ENCODE data around the gene INPP5K. TPM values are rescaled to one million over a fixed set of nuclear protein-coding genes. Genes with fewer than 3 reads are reported as not detected.

INPP5K gene
- total RNA-seq, 2 experiments from 2014 or later: 199 to 207 TPM

- H3K27ac Mint-ChIP-seq: no peak overlapping the region
- ATAC-seq (ENCODE audit: poor library complexity): no peak
These were observed 34.7 kb downstream of the INPP5K start for GRCh38 chr17:1481736-1482135.

DNA sequence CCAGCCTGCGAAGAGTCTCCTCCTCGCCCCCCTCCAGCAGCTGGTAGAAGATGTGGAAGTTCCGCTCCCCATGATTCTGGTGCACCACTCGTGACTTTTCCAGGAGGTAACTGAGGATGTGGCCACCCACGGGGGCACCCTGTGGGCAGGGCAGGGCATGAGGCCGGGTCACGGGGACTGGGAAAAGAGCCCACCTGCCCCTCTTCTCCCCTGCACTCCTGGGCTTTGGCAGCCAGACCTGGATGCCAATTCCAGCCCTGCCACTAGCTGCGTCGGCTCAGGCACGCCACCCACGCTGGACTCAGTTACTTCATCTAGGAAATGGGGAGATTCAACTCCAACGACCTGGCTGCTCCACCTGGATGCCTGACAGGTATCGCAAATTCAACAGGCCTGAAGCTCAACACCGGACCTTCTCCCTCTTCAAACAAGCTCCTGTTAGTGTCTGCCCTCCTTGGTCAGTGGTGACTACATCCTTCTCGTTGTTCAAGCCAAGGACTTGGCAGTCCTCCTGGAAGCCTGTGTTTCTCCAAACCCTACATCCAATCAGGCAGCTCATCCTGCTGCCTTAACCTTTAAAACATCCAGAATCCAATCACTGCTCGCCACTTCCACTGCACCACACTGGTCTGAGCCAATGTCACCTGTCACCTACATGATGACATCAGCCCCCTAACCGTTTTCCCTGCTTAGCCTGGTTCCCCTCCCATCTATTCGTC is 35.5 kb downstream of the INPP5K start:
- Histone ChIP-seq H3K27me3 (ENCODE audit: control insufficient read depth in 1 of 2, insufficient read depth in 2 of 2, low read length in 2 of 2) (no peaks in the 10 kb centered on the region), H3K9me3 (ENCODE audit: control insufficient read depth in 1 of 2, insufficient read depth in 1 of 2, low read length in 2 of 2) (no peaks in the 10 kb centered on the region), H3K4me3 (ENCODE audit: low read length) (no peak overlapping the region), H3K27ac (ENCODE audit: low read depth in 1 of 2, low read length in 2 of 2) (no peak overlapping the region), H3K36me3 (ENCODE audit: insufficient read depth, low read length) (peaks cover 20% of the 10 kb centered on the region), H3K4me1 (ENCODE audit: insufficient read depth, low read length) (peaks cover 14% of the 10 kb centered on the region)
- TF ChIP-seq, protein P1, sequence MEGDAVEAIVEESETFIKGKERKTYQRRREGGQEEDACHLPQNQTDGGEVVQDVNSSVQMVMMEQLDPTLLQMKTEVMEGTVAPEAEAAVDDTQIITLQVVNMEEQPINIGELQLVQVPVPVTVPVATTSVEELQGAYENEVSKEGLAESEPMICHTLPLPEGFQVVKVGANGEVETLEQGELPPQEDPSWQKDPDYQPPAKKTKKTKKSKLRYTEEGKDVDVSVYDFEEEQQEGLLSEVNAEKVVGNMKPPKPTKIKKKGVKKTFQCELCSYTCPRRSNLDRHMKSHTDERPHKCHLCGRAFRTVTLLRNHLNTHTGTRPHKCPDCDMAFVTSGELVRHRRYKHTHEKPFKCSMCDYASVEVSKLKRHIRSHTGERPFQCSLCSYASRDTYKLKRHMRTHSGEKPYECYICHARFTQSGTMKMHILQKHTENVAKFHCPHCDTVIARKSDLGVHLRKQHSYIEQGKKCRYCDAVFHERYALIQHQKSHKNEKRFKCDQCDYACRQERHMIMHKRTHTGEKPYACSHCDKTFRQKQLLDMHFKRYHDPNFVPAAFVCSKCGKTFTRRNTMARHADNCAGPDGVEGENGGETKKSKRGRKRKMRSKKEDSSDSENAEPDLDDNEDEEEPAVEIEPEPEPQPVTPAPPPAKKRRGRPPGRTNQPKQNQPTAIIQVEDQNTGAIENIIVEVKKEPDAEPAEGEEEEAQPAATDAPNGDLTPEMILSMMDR (IDR thresholded peaks at IDR 0.05): no peak
- ChIA-PET CTCF (no interaction called here), POLR2A (interaction anchor here (0.6 to 1.2 kb wide), 2 partner anchors 35 to 120 kb away, joined by 3 to 4 read pairs; partner anchors contain the start of gene INPP5K)
- Mint-ChIP-seq H3K4me3 (no peak overlapping the region), H3K9me3 (no peaks in the 10 kb centered on the region), H3K27me3 (no peaks in the 10 kb centered on the region), H3K27ac (no peak overlapping the region), H3K4me1 (ENCODE audit: low read depth) (peaks cover 10% of the 10 kb centered on the region), H3K36me3 (ENCODE audit: low read depth) (no peaks in the 10 kb centered on the region)
- DNase-seq (no peak), ATAC-seq (ENCODE audit: poor library complexity) (no peak)
- intact Hi-C loops (cut with DNase I, micrococcal nuclease): loop anchor here in 1 of 2 experiments (2.0 kb wide), 1 partner anchor 14 kb away; no protein-coding TSS in a partner anchor

More at GRCh38 chr17:1481736-1482135, 34.7 kb downstream of the INPP5K start:
- H3K36me3 ChIP-seq (ENCODE audit: insufficient read depth, low read length): peaks cover 20% of the 10 kb centered on the region
- H3K4me1 Mint-ChIP-seq (ENCODE audit: low read depth): peaks cover 12% of the 10 kb centered on the region
- H3K4me3 ChIP-seq (ENCODE audit: low read length): no peak overlapping the region
- H3K27me3 Mint-ChIP-seq: no peaks in the 10 kb centered on the region
- no peaks in the 10 kb centered on the region for H3K9me3 ChIP-seq (ENCODE audit: control insufficient read depth in 1 of 2, insufficient read depth in 1 of 2, low read length in 2 of 2)
- DNase-seq: no peak
- TF ChIP-seq, protein P1 (IDR thresholded peaks at IDR 0.05): no peak
- ChIA-PET POLR2A (no interaction called here), CTCF (no interaction called here)
- no peak overlapping the region for H3K4me3 Mint-ChIP-seq
- intact Hi-C loops (cut with DNase I, micrococcal nuclease): loop anchor here in 1 of 2 experiments (2.0 kb wide), 1 partner anchor 15 kb away; no protein-coding TSS in a partner anchor
- H3K9me3 Mint-ChIP-seq: no peaks in the 10 kb centered on the region
- no peaks in the 10 kb centered on the region for H3K36me3 Mint-ChIP-seq (ENCODE audit: low read depth)
- H3K4me1 ChIP-seq (ENCODE audit: insufficient read depth, low read length): peaks cover 22% of the 10 kb centered on the region
- no peak overlapping the region for H3K27ac ChIP-seq (ENCODE audit: low read depth in 1 of 2, low read length in 2 of 2)
- H3K27me3 ChIP-seq (ENCODE audit: control insufficient read depth in 1 of 2, insufficient read depth in 2 of 2, low read length in 2 of 2): no peaks in the 10 kb centered on the region

DNA sequence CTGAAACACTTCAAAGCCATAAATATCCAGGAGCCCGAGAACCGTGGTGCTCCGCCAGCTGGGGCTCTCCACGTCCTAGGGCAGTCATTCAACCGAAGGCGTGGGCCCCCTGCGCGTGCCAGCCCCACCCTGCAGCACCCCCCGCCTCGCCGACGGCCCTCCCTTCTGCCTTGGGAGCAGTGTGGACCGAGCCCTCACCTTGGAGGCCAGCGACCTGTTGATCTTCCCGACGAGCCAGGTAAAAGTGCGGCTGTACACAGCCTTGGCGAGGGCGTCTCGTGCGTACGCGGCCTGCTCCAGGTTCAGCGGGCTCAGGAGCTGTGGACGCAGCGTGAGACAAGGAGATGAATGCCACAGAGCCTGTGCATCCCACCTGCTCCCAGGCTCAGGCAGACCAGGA is 38.0 kb downstream of the INPP5K start:
- Histone ChIP-seq H3K4me3 (ENCODE audit: low read length) (no peak overlapping the region), H3K4me1 (ENCODE audit: insufficient read depth, low read length) (peaks cover 6% of the 10 kb centered on the region), H3K27ac (ENCODE audit: low read depth in 1 of 2, low read length in 2 of 2) (no peak overlapping the region), H3K27me3 (ENCODE audit: control insufficient read depth in 1 of 2, insufficient read depth in 2 of 2, low read length in 2 of 2) (no peaks in the 10 kb centered on the region), H3K36me3 (ENCODE audit: insufficient read depth, low read length) (peaks cover 20% of the 10 kb centered on the region), H3K9me3 (ENCODE audit: control insufficient read depth in 1 of 2, insufficient read depth in 1 of 2, low read length in 2 of 2) (no peaks in the 10 kb centered on the region)
- Mint-ChIP-seq H3K4me1 (ENCODE audit: low read depth) (peaks cover 7% of the 10 kb centered on the region), H3K27ac (no peak overlapping the region), H3K27me3 (no peaks in the 10 kb centered on the region), H3K9me3 (no peaks in the 10 kb centered on the region), H3K4me3 (no peak overlapping the region), H3K36me3 (ENCODE audit: low read depth) (peaks cover 11% of the 10 kb centered on the region)
- DNase-seq (no peak), ATAC-seq (ENCODE audit: poor library complexity) (no peak)
- ChIA-PET POLR2A (no interaction called here), CTCF (no interaction called here)
- TF ChIP-seq, protein P1 (IDR thresholded peaks at IDR 0.05): no peak
- intact Hi-C loops (cut with DNase I, micrococcal nuclease): no loop called here

All from CD4-positive, alpha-beta T cell (primary cell).